IPS-NIHi11 (cell line): ENCODE results near the gene NLRC4.
"Not testable (repeated sequence)": the region's sequence is repeated elsewhere in the genome, so short reads cannot be mapped to it uniquely, and the experiment has no call there.

ENCODE experiments used
- DNase-seq: peaks from one replicate; pipeline ENCODE4 v3.0.0; 2012; ENCODE audit warnings: mixed read lengths, low spot score

The NLRC4 gene

GRCh38 chr2:32248299-32248698 lies 16.4 kb downstream of the NLRC4 start:
- no peak for DNase-seq

- no peak for DNase-seq
These were observed 17.8 kb downstream of the NLRC4 start for GRCh38 chr2:32246911-32247310.

GRCh38 chr2:32242331-32242730 lies 22.4 kb downstream of the NLRC4 start:
- DNase-seq: no peak

- DNase-seq: no peak
These were observed 26.7 kb downstream of the NLRC4 start for GRCh38 chr2:32237996-32238395.

GRCh38 chr2:32237488-32237887 lies 27.2 kb downstream of the NLRC4 start:
- no peak for DNase-seq

- DNase-seq: no peak
These were observed 29.4 kb downstream of the NLRC4 start for GRCh38 chr2:32235315-32235714.

GRCh38 chr2:32231959-32232358 lies 32.7 kb downstream of the NLRC4 start:
- no peak for DNase-seq

- no peak for DNase-seq
These were observed 35.1 kb downstream of the NLRC4 start for GRCh38 chr2:32229635-32230034.

GRCh38 chr2:32228181-32228580 lies 36.5 kb downstream of the NLRC4 start:
- DNase-seq: no peak

GRCh38 chr2:32227492-32227891 lies 37.2 kb downstream of the NLRC4 start:
- DNase-seq: no peak

GRCh38 chr2:32222966-32223365 lies 41.7 kb downstream of the NLRC4 start:
- DNase-seq: no peak

GRCh38 chr2:32220445-32220844 lies 44.2 kb downstream of the NLRC4 start:
- no peak for DNase-seq

GRCh38 chr2:32212295-32212694 lies 52.4 kb downstream of the NLRC4 start:
- no peak for DNase-seq

GRCh38 chr2:32210767-32211408 lies 53.8 kb downstream of the NLRC4 start:
- DNase-seq: no peak

- not testable (repeated sequence) for DNase-seq
These were observed 61.3 kb downstream of the NLRC4 start for GRCh38 chr2:32203428-32203827.

GRCh38 chr2:32200814-32201213 lies 63.9 kb downstream of the NLRC4 start:
- DNase-seq: no peak

GRCh38 chr2:32192418-32192817 lies 72.3 kb downstream of the NLRC4 start:
- DNase-seq: no peak

- DNase-seq: no peak
These were observed 75.7 kb downstream of the NLRC4 start for GRCh38 chr2:32189011-32189410.

GRCh38 chr2:32182667-32183066 lies 82.0 kb downstream of the NLRC4 start:
- no peak for DNase-seq
